ENCODE data around the gene COPS8.
A peak's percentile ranks its signal among the peaks of the same experiment; 100 is the strongest.

The COPS8 gene

DNA sequence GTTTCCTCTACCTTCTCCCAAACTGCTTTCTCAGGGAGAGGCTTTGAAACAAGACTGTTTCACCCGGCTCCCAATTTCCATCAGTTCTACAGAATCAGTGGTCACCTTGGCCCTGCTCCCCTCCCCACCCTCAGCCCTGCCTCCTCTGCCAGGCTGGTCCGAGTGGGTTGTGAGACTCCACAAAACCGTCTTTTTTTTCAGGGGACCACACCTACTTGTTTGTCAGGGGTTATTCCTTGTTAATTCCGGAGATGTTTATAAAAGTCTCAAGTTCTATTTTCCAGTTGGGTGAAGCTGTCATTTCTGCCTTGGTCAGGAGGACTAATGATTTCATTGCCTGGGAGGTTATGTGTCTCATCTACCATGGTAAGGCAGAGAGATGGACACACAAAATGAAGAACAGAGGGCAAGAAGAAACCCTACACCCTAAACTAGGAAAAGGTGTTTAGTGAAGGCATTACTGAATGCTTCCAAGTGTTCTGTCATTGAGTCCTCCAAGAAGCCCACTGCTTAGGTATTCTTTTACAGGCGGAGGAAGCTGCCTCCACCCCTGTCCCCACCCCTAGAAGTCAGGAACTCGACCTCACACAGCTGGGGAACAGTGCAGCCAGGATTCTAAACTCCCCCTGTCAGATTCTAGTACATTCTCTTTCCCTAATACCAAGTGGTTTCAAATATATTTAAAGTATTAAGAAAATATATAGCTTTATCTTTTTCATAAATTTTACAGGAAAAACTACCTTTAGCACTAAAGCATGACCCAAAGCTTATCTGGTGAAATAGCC, 46.3 kb downstream of the COPS8 start:
- DNase-seq (ENCODE audit: low read depth), result no peak

DNA sequence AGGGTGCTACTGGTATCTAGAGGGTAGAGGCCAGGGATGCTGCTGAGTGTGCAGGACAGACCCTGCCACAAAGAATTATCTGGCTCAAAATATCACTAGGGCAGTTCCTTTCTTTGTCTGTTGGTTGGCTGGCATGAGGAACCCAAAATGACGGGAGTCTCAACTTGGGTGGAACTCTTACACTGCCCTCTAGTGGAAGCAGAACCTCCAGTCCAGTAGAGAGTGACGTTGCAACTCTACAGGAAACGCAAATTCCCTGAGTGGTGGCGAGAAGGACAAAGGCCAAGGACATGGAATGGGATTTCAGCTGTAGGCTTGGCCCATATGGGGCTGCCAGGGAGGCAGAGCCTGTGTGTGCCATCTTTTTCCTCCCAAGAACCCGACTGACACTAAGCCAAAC, 47.1 kb downstream of the COPS8 start:
- no peak for DNase-seq (ENCODE audit: low read depth)

DNA sequence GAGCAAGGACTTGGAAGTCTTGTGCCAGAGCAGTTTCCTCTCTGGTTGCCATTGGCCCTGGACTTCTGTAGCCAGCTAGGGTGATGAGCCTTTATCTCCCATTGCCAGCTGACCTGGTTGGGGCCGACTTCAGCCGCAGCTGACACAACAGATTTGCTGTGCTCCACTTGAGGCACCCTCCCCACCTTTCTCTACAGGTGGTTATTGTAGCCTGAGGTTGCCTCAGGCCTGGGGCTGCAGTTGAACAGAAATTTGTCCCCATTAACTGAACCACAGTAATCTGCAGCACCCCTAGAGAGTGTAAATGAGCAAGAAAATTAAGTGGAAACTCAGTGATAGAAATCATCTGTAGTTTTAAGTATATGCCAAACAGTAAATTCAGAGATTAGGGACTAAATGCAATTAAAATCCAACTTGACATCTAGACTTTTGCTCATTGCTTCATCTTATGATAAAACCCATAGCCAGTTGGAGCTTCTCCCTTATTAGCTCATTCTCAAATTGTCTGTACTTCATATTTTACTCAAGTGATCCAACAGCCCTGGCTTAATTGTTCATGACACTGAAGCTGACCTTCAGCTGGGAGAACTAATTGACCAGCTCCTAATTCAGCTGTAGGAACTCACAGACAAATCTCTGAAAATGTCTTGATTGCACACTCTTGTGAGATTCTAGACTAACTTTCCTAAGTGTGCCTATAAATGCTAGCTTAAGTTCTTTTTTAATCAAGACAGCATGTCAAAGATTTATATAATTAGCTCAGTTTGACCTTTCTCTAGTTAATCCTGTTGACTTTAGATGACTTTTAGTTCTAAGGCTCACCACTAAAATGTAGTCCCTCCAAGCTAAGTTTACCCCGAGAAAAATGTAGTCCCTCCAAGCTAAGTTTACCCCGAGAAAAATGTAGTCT, 48.9 kb downstream of the COPS8 start:
- no peak for DNase-seq (ENCODE audit: low read depth)

DNA sequence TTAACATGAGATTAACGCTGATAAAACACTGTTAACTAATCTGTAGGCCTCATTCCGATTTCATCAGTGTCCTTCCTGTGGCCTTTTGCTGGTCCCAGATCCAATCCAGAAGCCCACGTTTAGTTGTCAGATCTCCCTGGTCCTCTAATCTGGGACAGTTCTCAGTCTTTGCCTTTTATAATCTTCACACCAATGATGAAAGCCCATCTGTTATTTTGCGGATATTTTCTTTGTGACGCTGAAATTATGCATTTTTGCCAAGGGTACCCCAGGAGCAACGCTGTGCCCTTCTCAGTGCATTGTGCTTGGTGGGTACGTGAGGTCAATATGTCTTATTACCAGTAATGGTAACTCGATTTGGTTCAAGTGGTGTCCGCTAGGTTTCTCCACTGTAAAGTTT, 51.1 kb downstream of the COPS8 start:
- no peak for DNase-seq (ENCODE audit: low read depth)

DNA sequence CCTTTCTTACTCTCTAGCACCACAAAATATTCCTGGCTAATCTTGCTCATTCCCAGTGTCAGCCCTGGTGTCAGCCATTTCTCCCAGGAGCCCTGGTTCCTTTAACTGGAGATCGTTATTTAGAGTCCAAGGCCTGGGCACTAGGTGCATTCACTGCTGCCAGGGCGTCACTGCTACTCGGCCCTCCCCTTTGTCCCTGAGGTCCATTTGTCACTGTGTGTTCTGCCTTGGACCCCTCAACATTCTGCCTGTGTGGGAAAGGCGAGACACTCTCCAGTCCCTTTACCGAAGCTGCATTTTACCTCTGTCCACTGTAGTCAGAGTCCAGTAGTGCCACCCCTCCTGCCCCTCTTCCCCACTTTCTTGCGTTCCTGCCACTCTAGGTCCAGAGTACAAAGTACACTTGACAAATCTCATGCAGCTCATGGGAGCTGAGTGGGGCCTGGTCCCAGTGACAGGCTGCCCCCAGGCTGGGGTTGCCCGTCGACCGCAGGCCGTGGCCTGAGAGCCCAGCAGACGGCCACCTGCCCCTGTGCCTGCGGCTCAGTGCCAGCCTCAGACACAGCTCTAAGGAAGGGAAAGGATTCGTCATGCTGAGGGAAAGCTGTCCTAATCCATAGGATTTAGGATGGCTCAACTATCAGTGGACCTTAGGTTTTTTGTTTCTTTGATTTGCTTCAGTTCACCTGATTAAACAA, 52.1 kb downstream of the COPS8 start:
- no peak for DNase-seq (ENCODE audit: low read depth)

DNA sequence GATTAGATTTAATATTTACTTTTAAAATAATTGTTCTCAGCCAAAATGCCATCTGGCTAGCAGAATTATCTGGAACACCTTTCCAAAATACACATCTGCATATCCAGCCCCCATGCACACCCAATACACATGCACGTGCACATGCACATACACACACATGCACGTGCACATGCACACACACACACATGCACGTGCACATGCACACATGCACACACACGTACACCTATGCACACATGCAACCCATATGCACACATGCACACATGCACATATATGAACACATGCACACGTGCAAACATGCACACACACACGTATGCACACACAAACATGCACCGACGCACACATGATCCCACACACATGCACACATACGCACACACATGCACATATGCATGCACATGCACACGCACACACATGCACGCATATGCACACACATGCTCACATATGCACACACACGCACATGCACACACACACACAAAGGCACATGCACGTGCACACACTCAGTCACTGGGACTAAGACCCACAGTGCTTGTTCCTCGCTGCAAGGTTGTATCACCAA, 53.5 kb downstream of the COPS8 start:
- no peak for DNase-seq (ENCODE audit: low read depth)

DNA sequence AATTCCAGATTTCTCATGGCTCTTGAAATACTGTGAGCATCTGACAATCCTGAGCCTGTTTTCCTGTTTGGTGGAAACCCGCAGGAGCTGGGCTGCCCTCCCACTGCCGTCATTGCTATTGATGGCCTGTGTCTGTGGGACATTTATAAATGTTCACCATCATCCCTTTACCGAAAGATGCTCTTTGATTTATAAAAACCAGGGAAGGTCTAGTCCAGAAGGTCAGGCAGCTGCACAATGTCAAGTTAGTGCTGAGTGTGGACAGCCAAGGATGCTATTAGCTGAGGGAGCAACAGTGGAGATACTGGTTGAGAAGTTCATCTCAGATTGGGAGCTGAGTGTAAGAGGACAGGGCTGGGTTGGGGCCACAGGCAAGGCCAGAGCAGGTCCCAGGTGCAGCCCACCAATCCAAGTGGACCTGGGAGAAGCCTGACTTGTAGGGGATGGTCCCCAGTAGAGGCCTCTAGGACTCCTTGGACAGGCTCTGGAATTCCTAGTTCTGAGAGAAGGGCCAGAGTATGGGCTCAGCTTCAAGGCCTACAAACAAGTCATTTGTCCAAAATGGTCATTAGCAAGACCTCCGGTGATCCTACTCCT, 55.1 kb downstream of the COPS8 start:
- no peak for DNase-seq (ENCODE audit: low read depth)

DNA sequence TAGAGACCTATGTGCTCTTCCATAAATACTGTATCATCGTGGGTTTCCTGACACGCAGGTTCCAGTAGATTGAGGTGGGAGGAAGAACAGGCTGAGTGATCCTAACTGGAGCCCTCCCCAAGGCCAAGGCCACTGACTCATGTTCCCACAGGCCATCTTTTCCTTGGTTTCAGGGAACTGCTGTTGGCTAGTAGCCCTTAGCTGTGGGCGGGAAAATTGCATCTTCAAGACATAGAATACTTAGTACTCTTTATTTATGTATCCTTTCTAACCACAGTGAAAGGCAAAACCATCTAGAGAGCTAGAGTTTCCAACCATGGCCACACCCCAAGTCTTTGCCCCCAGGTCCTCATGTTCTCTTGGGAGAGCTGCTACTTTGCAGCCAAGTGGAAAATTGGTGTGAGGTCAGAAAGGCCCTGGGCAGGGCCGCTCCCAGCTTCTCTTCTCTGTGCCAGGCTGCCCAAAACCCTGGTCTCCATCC, 55.9 kb downstream of the COPS8 start:
- DNase-seq (ENCODE audit: low read depth), result no peak

DNA sequence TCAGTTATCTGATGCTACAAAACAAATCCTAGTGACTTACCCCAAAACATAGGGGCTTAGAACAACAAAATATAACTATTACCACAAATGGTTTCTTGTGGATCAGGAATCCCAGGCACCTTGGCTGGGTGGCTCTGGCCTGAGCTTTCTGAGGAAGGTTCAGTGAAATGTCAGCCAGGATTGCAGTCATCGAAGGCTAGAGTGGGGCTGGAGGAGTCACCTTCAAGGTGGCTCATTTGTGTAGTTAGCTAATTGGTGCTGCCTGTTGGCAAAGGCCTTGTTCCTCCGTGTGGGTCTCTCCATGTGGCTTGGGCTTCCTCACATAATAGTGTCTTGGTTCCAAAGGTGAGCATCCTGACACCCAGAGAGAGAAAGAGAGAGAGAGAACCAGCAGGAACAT, 57.4 kb downstream of the COPS8 start:
- no peak for DNase-seq (ENCODE audit: low read depth)

DNA sequence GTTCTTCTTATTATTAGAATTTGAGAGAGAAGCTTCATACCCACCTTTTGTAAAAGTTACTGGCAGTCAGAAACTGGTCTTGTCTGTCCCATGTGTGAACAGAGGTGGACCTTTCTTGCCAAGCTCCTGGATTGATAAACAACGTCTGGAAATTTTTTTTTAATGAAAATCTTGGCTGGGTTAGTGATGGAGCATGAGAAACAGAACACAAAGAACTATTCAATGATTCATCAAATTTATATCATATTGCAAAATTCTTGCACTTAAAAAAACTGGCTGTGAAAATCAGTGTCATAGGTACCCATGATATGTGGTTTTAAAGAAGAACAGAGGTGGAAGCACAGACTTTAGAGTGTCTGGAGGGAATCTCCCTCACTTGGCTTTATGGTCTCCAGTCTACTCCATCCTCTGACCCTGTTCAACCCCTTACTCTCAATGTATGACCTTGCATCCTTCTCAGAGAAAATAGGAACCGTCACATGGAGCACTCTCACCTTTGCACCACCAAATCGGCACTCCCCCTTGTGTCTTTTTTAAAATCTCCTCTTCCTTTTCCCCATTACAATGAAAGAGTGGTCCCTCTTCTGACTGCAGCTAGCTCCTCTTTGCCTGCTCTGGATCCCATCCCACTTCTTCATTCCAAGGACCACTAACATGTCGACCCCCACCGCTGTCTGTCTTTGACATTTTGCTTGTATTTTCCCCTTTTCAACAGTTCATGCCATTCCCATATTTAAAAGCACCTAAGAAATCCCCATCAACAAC, 58.2 kb downstream of the COPS8 start:
- DNase-seq (ENCODE audit: low read depth), result no peak

DNA sequence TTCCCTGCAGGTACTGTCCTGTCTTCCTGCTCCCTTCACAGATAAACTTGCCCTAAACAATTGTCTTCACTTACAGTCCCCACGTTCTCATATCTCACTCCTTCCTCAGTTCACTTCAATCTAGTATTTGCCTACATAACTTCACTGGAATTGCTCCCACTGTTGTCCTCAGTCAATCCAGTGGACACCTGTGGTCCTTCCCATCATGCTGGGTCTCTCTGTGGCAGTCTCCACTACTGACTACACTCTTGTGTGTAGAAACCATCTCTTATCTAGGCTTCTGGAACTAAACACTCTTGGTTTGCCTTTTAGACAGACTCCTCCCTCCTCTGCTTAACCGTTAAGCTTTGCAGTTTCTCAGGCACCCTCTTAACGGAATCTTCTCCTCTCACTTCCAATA, 58.8 kb downstream of the COPS8 start:
- DNase-seq (ENCODE audit: low read depth), result no peak

DNA sequence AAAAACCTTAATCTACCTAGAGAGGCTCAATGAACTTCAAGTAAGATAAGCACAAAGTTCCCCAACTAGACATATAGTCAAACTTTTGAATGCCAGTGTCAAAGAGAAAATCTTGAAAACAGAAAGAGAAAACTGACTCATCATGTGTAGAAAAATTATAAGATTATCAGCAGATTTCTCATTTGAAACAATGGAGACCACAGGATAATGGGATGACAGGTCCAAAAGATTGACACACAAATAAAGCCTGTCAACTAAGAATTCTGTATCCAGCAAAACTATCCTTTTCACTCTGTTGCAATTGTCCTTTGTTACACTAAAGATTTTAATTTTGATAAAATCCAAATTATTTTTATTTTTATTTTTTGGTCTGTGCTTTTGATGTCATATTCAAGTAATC, 61.6 kb downstream of the COPS8 start:
- DNase-seq (ENCODE audit: low read depth), result no peak

DNA sequence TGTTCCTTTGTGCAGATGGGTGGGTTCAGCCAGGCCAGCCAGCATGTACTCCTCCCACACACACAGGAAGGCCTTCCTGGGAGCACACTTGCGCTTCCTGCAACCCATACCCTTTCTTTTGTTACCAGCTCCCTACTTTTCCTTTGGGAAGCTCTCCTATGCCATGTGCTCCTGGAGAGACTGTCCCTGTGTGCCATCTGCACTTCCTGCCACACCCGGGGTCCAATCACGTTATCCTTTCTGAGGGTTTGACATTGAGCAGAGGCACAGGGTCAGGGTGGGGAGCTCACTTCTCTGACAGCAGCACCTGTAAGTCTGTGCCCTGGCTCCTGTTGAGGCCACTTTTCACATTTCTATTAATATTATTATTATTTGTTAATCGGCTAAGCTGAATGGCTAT, 62.9 kb downstream of the COPS8 start:
- no peak for DNase-seq (ENCODE audit: low read depth)

DNA sequence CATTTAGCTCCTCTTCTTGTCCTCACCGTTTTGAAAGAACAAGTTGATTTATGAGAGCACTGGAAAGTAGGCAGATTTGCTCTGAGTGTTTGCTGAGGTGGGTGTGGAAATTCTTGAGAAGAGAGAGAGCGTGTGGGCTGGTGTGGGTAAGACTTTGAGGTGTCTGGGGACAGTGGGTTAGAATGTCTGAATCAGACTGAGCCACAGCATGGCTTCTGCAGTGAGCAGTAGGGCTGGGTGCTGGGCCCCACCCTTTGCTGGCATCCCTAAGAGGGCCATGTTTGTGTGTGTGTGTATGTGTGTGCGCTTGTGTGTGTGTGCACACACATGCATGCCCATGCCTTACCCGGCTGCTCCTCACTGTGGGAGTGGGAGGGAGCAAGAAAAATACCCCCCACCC, 63.7 kb downstream of the COPS8 start:
- DNase-seq (ENCODE audit: low read depth), result peak; percentile 41
